Bronchial epithelial cell (primary cell): ENCODE data around the gene ZC3HAV1L. TPM values are rescaled to one million over a fixed set of nuclear protein-coding genes. Genes with fewer than 3 reads are reported as not detected.
"Not testable (repeated sequence)": the region's sequence is repeated elsewhere in the genome, so short reads cannot be mapped to it uniquely, and the experiment has no call there.

Experiments used
- DNase-seq: peaks from one replicate; pipeline ENCODE4 v3.0.0-alpha.2; 2010; ENCODE audit warnings: low read depth
- FAIRE-seq: peaks from 2 replicates; lab custom pipeline; 2011; peaks lifted over from hg19 to GRCh38; lab: Jason Lieb, UNC
- H3K27me3 ChIP-seq: 2 replicates; pipeline ENCODE4 v1.5.1; 2011; ENCODE audit warnings: low read length; ENCODE audit not compliant: control insufficient read depth, insufficient read depth
- H3K36me3 ChIP-seq: 2 replicates; pipeline ENCODE4 v1.5.1; 2011; ENCODE audit warnings: low read length; ENCODE audit not compliant: control insufficient read depth, insufficient read depth
- H3K4me3 ChIP-seq: 2 replicates; pipeline ENCODE4 v1.5.1; 2011; ENCODE audit warnings: mild to moderate bottlenecking, low read depth, low read length, control low read depth
- total RNA-seq: library from RNA; depleted of rRNA; stranded (reverse); fragments of >200 nt; gene quantifications from 2 replicates; pipeline ENCODE4 v1.2.1, GENCODE V29; 2014
- TF ChIP-seq, protein P1 (sequence below): IDR thresholded peaks from 2 replicates; pipeline ENCODE4 v1.5.1; 2011; ENCODE audit warnings: mild to moderate bottlenecking, moderate library complexity, low read length, control low read depth, inconsistent platforms; ENCODE audit not compliant: insufficient read depth, severe bottlenecking

The ZC3HAV1L gene
- total RNA-seq, 1 donor from 2014 or later: 11.1 TPM

DNA sequence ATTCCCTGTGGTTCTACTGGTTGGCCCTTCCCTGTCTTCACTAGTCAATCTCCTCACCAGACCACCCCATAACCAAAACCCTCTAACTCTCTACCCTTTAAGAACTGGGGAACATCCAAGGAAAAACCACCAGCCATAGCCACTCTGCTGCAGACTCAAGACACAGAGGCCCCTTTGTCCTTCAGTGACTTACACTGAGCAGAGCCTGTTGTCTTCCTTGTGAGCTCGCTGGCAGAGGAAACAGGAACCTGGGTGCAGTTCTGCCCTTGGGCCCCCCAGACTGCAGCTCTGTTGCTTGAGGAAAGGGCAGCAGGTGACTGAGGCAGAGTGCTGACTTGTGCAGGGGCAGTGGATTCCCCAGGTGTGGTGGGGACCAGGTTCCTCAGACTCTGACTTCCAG is 43.1 kb upstream of the ZC3HAV1L start:
- DNase-seq (no peak), FAIRE-seq (no peak)
- no peaks in the 10 kb centered on the region for H3K27me3 ChIP-seq
- TF ChIP-seq, protein P1, sequence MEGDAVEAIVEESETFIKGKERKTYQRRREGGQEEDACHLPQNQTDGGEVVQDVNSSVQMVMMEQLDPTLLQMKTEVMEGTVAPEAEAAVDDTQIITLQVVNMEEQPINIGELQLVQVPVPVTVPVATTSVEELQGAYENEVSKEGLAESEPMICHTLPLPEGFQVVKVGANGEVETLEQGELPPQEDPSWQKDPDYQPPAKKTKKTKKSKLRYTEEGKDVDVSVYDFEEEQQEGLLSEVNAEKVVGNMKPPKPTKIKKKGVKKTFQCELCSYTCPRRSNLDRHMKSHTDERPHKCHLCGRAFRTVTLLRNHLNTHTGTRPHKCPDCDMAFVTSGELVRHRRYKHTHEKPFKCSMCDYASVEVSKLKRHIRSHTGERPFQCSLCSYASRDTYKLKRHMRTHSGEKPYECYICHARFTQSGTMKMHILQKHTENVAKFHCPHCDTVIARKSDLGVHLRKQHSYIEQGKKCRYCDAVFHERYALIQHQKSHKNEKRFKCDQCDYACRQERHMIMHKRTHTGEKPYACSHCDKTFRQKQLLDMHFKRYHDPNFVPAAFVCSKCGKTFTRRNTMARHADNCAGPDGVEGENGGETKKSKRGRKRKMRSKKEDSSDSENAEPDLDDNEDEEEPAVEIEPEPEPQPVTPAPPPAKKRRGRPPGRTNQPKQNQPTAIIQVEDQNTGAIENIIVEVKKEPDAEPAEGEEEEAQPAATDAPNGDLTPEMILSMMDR: no peak
- H3K4me3 ChIP-seq: no peak overlapping the region
- H3K36me3 ChIP-seq: peaks cover 16% of the 10 kb centered on the region

DNA sequence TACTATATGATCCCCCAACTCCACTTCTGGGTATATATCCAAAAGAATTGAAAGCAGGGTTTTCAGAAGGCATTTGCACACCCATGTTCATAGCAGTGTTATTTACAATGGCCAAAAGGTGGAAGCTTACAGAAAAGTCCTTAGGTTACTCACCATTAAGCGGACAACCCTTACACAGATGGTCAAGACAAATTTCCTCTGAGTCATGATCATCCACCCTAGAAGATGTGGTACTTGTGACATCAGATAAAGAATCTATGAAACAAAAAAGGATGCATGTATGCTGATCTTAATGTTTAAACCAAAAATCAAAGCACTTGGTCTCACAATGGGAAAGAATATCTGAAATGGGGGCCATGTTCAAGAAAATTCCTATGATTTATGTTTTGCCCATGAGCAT is 42.6 kb upstream of the ZC3HAV1L start:
- H3K27me3 ChIP-seq: no peaks in the 10 kb centered on the region
- peaks cover 16% of the 10 kb centered on the region for H3K36me3 ChIP-seq
- FAIRE-seq: no peak
- TF ChIP-seq, protein P1: no peak
- H3K4me3 ChIP-seq: no peak overlapping the region
- no peak for DNase-seq

DNA sequence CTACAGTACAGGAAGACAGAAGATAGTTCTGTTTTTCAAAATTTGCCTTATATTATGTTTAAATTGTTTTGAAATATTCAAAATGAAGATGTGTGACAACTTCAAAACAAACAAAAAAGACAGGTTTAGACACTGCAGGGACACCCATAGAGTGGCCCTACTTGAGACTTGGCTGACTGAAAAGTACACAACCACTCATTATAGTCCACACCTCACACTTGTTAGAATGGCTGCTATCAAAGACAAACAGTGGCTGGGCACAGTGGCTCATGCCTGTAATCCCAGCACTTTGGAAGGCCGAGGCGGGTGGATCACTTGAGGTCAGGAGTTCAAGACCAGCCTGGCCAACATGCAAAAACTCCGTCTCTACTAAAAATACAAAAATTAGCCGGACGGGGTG is 41.9 kb upstream of the ZC3HAV1L start:
- not testable (repeated sequence) for H3K27me3 ChIP-seq, FAIRE-seq, DNase-seq, H3K4me3 ChIP-seq
- H3K36me3 ChIP-seq: peaks cover 16% of the 10 kb centered on the region

DNA sequence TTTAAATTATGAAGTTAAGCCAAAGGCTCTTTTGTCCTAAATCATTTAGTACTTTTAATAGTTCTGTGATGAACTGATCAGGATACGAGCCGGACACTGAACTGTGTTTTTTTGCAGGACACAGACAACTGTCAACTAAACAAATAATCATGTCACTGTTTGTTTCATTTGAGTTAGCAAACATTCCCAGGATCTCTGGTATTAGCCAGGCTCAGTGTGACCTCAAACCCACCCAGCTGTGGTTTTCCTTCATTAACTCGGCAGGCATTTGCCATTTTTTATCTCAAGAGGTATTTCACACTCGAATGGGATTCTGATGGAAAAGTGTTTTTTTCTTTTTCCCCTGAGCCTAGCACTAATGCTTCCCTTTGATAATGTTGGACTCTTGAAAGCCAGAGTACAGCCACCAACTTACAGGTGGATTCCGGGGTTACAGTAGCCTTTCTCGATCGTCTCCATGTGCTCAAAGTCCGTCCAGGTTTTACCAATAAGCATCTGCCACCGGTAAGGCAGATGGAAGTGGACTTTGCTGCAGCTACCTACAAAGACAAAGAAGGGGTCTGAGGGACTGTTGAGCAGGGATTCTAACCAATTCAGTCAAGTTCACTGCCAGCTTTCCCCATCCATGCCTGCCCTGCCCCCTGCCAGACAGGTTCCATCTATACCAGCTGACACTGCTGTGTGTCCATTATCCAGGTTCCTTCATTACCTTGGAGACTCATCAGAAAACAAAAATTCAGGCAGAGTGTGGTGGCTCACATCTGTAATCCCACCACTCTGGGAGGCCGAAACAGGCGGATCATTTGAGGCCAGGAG is 40.2 kb upstream of the ZC3HAV1L start:
- TF ChIP-seq, protein P1: no peak
- Histone ChIP-seq H3K27me3 (no peaks in the 10 kb centered on the region), H3K4me3 (no peak overlapping the region), H3K36me3 (peaks cover 20% of the 10 kb centered on the region)
- DNase-seq: no peak
- FAIRE-seq: no peak

DNA sequence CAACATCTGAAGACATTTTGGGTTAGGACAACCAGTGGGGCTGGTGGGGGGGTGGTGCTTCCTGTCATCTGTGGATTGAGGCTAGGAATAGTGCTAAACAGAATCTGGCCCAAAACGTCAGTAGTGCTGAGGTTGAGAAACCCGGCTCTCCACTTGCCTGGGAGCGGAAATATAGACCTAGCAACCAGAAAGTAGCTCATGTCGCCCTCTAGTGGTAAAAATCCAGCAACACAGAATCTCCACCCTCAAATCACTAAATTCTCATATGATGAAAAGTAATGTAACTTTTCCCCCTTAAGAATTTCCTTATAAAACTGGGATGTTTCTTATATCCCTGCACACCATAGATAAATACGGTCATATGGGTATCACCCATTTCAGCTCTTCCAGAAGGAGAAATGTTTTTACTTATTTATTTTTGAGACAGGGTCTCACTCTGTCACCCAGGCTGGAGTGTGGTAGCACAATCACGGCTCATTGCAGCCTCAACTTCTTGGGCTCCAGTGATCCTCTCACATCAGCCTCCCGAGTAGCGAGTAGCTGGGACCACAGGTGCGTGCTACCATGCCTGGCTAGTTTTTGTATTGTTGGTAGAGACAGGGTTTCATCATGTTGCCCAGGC is 39.3 kb upstream of the ZC3HAV1L start:
- Histone ChIP-seq H3K4me3 (no peak overlapping the region), H3K36me3 (peaks cover 18% of the 10 kb centered on the region), H3K27me3 (no peaks in the 10 kb centered on the region)
- FAIRE-seq (no peak), DNase-seq (peak; percentile 72)
- TF ChIP-seq, protein P1: peak; percentile 66

DNA sequence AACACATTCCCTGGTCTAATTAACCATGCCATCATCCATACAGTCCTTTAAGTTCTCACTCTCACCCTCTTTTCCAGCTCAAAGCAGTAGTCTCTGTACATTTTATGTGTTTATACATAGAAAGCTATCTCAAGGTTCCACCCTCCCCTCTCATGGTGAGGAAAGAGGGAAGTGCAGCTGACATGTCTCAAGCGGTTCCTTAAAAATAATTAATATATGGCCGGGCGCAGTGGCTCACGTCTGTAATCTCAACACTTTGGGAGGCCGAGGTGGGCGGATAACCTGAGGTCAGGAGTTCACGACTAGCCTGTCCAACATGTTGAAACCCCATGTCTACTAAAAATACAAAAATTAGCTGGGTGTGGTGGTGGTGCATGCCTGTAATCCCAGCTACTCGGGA is 37.0 kb upstream of the ZC3HAV1L start:
- FAIRE-seq (no peak), DNase-seq (no peak)
- TF ChIP-seq, protein P1: no peak
- Histone ChIP-seq H3K36me3 (peaks cover 13% of the 10 kb centered on the region), H3K4me3 (no peak overlapping the region), H3K27me3 (no peaks in the 10 kb centered on the region)
